Neural progenitor cell (in vitro differentiated cells): ENCODE measurements around the gene SRSF10. TPM values are rescaled to one million over a fixed set of nuclear protein-coding genes. Genes with fewer than 3 reads are reported as not detected.

Experiments
- DNase-seq: peaks from one replicate; pipeline ENCODE4 v3.0.0-alpha.2; 2016; ENCODE audit warnings: low spot score
- H2AFZ ChIP-seq: fragments of 200-600 bp; sonication (generic); replicated peaks from 2 replicates; pipeline ENCODE4 v1.6.1; 2016; ENCODE audit warnings: antibody characterized with exemption
- H3F3A ChIP-seq: fragments of 200-600 bp; sonication (generic); 2 replicates; pipeline ENCODE4 v1.6.1; 2016; ENCODE audit warnings: antibody characterized with exemption, low read depth
- H3K27ac ChIP-seq: fragments of 200-600 bp; sonication (generic); 2 replicates; pipeline ENCODE4 v1.5.1; 2016; ENCODE audit warnings: mild to moderate bottlenecking
- H3K27me3 ChIP-seq: fragments of 200-600 bp; sonication (generic); 2 replicates; pipeline ENCODE4 v1.6.1; 2016; ENCODE audit warnings: mild to moderate bottlenecking, moderate library complexity
- H3K36me3 ChIP-seq: fragments of 200-600 bp; sonication (generic); 2 replicates; pipeline ENCODE4 v1.5.1; 2016
- H3K4me1 ChIP-seq: fragments of 200-600 bp; sonication (generic); 2 replicates; pipeline ENCODE4 v1.6.1; 2016; ENCODE audit warnings: mixed run types
- H3K4me2 ChIP-seq: fragments of 200-600 bp; sonication (generic); 2 replicates; pipeline ENCODE4 v1.6.1; 2016
- H3K4me3 ChIP-seq: fragments of 200-600 bp; sonication (generic); 2 replicates; pipeline ENCODE4 v1.5.1; 2016
- H3K79me2 ChIP-seq: fragments of 200-600 bp; sonication (generic); 2 replicates; pipeline ENCODE4 v1.6.1; 2016; ENCODE audit warnings: low read depth
- H3K9ac ChIP-seq: fragments of 200-600 bp; sonication (generic); 2 replicates; pipeline ENCODE4 v1.6.1; 2016
- H3K9me3 ChIP-seq: fragments of 200-600 bp; sonication (generic); 2 replicates; pipeline ENCODE4 v1.5.1; 2016; ENCODE audit warnings: low read depth
- H4K20me1 ChIP-seq: fragments of 200-600 bp; sonication (generic); 2 replicates; pipeline ENCODE4 v1.6.1; 2016; ENCODE audit warnings: low read depth
- H3K27ac Mint-ChIP-seq: 3 replicates; pipeline ENCODE4 v1.8.0; 2021; ENCODE audit warnings: mixed read lengths
- H3K27me3 Mint-ChIP-seq: 2 replicates; pipeline ENCODE4 v1.8.0; 2022; ENCODE audit warnings: low read depth, mild to moderate bottlenecking, inconsistent platforms, moderate library complexity, mixed read lengths; ENCODE audit not compliant: insufficient read depth
- H3K36me3 Mint-ChIP-seq: 3 replicates; pipeline ENCODE4 v1.8.0; 2021; ENCODE audit warnings: mixed read lengths
- H3K4me1 Mint-ChIP-seq: 3 replicates; pipeline ENCODE4 v1.8.0; 2021; ENCODE audit warnings: mixed read lengths
- H3K4me3 Mint-ChIP-seq: 3 replicates; pipeline ENCODE4 v1.8.0; 2021; ENCODE audit warnings: mild to moderate bottlenecking, moderate library complexity, mixed read lengths
- H3K9me3 Mint-ChIP-seq: 3 replicates; pipeline ENCODE4 v1.8.0; 2020; ENCODE audit warnings: mixed read lengths
- EZH2 ChIP-seq: fragments of 200-600 bp; sonication (generic); IDR thresholded peaks from 2 replicates; pipeline ENCODE4 v1.6.1; 2017; ENCODE audit warnings: antibody characterized with exemption, mild to moderate bottlenecking, moderate library complexity
- EZH2phosphoT487 ChIP-seq: fragments of 200-600 bp; sonication (generic); IDR thresholded peaks from 2 replicates; pipeline ENCODE4 v1.6.1; 2017; ENCODE audit warnings: antibody characterized with exemption
- total RNA-seq: library from RNA; depleted of rRNA; stranded (reverse); fragments of >200 nt; gene quantifications from 2 replicates; pipeline ENCODE4 v1.2.3, GENCODE V29; 2015; ENCODE audit warnings: low replicate concordance
- TF ChIP-seq, protein P1 (sequence below): fragments of 200-600 bp; sonication (generic); IDR thresholded peaks from 2 replicates; pipeline ENCODE4 v1.5.1; 2017; ENCODE audit warnings: antibody characterized with exemption, mild to moderate bottlenecking

Gene SRSF10
- total RNA-seq, result 161 and 219 TPM in 2 replicates

DNA sequence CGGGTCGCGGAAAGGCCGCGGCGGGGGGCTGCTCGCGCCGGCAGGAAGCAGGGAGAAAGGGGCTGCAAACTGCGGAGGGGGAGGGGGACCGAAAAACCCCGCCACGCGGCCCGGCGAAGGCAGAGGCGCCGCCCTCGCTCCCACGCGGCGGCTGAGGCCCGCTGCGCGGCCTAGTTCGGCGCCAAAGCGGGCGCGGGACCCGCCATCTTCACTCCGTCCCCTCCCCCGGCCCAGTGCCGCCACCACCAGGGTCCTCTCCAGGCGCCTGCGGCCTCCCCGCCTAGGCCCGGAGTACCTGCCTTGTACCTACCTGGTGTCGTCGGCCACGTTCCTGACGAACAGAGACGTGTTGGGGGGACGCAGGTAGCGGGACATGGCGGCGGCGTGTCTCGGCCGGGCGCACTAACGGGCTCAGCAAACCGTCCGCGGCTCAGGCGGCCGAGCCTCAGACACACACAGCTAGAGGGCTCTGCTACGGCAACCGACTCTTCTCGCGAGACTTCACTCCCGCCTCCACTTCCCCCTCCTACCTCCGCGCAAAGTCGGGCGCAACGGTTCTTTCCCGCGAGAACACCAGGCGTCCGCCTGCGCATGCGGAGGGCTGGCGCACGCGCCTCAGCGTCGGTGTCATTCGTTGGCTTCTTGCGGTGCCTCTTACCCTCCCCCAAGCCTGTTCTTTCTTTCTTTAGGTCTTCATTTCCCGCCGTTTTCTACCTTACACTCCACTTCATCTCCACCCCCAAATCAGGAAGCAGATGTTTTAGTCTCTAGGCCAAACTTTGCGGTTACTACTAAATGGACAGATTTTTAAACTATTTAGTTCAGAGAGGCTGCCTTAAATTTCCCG is at the start of gene SRSF10:
Gene SRSF10 (minus strand): TSS at position 447 of the 847 bp plus-strand sequence. CDS start 72 bp downstream, at position 375.
- H3K4me2 ChIP-seq, result peak within 1 kb of the TSS; percentile 88
- H3K4me1 Mint-ChIP-seq, result peaks cover 43% of the 10 kb centered on the region
- H3K9ac ChIP-seq, result peak within 1 kb of the TSS; percentile 98
- H3K4me1 ChIP-seq, result peaks cover 25% of the 10 kb centered on the region
- H3K27ac ChIP-seq, result peak within 1 kb of the TSS; percentile 96
- H3K9me3 ChIP-seq, result no peaks in the 10 kb centered on the region
- H2AFZ ChIP-seq, result peak within 1 kb of the TSS; percentile 74
- H3K4me3 Mint-ChIP-seq, result peak within 1 kb of the TSS; percentile 98
- H3K36me3 Mint-ChIP-seq, result peaks cover 22% of the 10 kb centered on the region
- H3K36me3 ChIP-seq, result peaks cover 7% of the 10 kb centered on the region
- no peaks in the 10 kb centered on the region for H3K27me3 ChIP-seq
- TF ChIP-seq EZH2, result no peak
- TF ChIP-seq, protein P1, sequence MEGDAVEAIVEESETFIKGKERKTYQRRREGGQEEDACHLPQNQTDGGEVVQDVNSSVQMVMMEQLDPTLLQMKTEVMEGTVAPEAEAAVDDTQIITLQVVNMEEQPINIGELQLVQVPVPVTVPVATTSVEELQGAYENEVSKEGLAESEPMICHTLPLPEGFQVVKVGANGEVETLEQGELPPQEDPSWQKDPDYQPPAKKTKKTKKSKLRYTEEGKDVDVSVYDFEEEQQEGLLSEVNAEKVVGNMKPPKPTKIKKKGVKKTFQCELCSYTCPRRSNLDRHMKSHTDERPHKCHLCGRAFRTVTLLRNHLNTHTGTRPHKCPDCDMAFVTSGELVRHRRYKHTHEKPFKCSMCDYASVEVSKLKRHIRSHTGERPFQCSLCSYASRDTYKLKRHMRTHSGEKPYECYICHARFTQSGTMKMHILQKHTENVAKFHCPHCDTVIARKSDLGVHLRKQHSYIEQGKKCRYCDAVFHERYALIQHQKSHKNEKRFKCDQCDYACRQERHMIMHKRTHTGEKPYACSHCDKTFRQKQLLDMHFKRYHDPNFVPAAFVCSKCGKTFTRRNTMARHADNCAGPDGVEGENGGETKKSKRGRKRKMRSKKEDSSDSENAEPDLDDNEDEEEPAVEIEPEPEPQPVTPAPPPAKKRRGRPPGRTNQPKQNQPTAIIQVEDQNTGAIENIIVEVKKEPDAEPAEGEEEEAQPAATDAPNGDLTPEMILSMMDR, result peak; percentile 23
- no peaks in the 10 kb centered on the region for H3K9me3 Mint-ChIP-seq
- peak; percentile 99 for DNase-seq
- H4K20me1 ChIP-seq, result peaks cover 45% of the 10 kb centered on the region
- H3K27ac Mint-ChIP-seq, result peak within 1 kb of the TSS; percentile 99
- H3K4me3 ChIP-seq, result peak within 1 kb of the TSS; percentile 98
- peaks cover 5% of the 10 kb centered on the region for H3K27me3 Mint-ChIP-seq
- peaks cover 50% of the 10 kb centered on the region for H3K79me2 ChIP-seq
- H3F3A ChIP-seq, result peaks cover 12% of the 10 kb centered on the region

- H3K27ac Mint-ChIP-seq, result no peak overlapping the region
- peaks cover 4% of the 10 kb centered on the region for H3K9me3 Mint-ChIP-seq
- H3K36me3 Mint-ChIP-seq, result no peaks in the 10 kb centered on the region
- Histone ChIP-seq H3K36me3 (no peaks in the 10 kb centered on the region), H3K4me3 (no peak overlapping the region), H3K27me3 (no peaks in the 10 kb centered on the region), H3K9ac (no peak overlapping the region), H3K4me2 (no peak overlapping the region), H4K20me1 (no peaks in the 10 kb centered on the region), H3K79me2 (no peaks in the 10 kb centered on the region), H2AFZ (peak overlapping the region; percentile 5), H3K27ac (no peak overlapping the region), H3F3A (no peaks in the 10 kb centered on the region), H3K9me3 (no peaks in the 10 kb centered on the region), H3K4me1 (no peaks in the 10 kb centered on the region)
- no peak for DNase-seq
- no peak overlapping the region for H3K4me3 Mint-ChIP-seq
- TF ChIP-seq, protein P1, result peak; percentile 46
- TF ChIP-seq EZH2, result no peak
- no peak for TF ChIP-seq EZH2phosphoT487
- H3K27me3 Mint-ChIP-seq, result peaks cover 2% of the 10 kb centered on the region
- peaks cover 8% of the 10 kb centered on the region for H3K4me1 Mint-ChIP-seq
These were observed 47.8 kb upstream of the SRSF10 start for GRCh38 chr1:24027838-24028468.

DNA sequence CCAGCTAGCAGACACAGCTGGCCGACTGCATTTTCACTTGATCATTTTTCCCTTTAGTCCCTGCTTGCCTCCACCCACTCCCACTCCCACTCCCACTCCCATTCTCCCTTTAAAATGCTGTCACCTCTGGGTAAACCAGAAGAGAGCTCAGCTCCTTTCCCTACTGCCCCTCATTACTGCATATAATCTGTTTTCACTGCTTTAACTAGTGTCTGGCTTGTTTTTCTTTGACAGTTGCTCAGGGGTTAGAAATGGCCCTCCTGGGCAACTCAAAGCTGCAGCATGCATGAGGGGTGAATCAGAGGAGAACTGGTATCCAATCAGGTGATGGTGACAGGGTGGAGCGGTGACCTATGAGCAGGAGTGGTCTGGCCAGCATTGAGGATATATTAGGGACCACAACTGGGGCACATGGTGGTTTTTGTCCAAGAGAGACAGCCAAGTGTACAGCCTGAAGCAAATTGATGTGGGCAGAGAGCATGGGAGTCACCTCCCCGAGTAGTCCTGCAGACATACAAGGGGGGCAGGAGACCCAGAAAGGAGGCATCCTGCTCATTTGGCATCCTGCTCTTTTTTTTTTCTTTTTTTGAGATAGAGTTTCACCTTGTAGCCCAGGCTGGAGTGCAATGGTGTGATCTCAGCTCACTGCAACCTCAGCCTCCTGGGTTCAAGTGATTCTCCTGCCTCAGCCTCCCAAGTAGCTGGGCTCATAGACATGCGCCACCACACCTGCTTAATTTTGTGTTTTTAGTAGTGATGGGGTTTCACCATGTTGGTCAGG is 42.6 kb upstream of the SRSF10 start:
- peaks cover 3% of the 10 kb centered on the region for H3K27me3 Mint-ChIP-seq
- no peak for DNase-seq
- Histone ChIP-seq H3K4me3 (no peak overlapping the region), H3K27me3 (no peaks in the 10 kb centered on the region), H3K4me2 (no peak overlapping the region), H3K9me3 (no peaks in the 10 kb centered on the region), H3K4me1 (peaks cover 10% of the 10 kb centered on the region), H3K79me2 (no peaks in the 10 kb centered on the region), H3K36me3 (no peaks in the 10 kb centered on the region), H4K20me1 (no peaks in the 10 kb centered on the region), H3K9ac (no peak overlapping the region), H3F3A (no peaks in the 10 kb centered on the region), H3K27ac (no peak overlapping the region), H2AFZ (no peak overlapping the region)
- no peaks in the 10 kb centered on the region for H3K36me3 Mint-ChIP-seq
- no peak overlapping the region for H3K27ac Mint-ChIP-seq
- no peak overlapping the region for H3K4me3 Mint-ChIP-seq
- TF ChIP-seq EZH2, result no peak
- no peak for TF ChIP-seq EZH2phosphoT487
- TF ChIP-seq, protein P1, result no peak
- H3K9me3 Mint-ChIP-seq, result peaks cover 2% of the 10 kb centered on the region
- H3K4me1 Mint-ChIP-seq, result peaks cover 34% of the 10 kb centered on the region
